HL-60 (cell line): ENCODE data around the gene ADAT3.

Experiments
- CTCF ChIP-seq: IDR thresholded peaks from one replicate; pipeline ENCODE4 v1.5.1; 2011; ENCODE audit warnings: low read length, control low read depth, inconsistent platforms; ENCODE audit not compliant: insufficient read depth
- GABPA ChIP-seq: IDR thresholded peaks from 2 replicates; pipeline ENCODE4 v1.6.1; 2012; ENCODE audit warnings: low read depth
- POLR2AphosphoS5 ChIP-seq: IDR thresholded peaks from 2 replicates; pipeline ENCODE4 v1.6.1; 2012; ENCODE audit warnings: low read depth
- REST ChIP-seq: IDR thresholded peaks from 2 replicates; pipeline ENCODE4 v1.6.1; 2012; ENCODE audit warnings: low read depth; ENCODE audit not compliant: insufficient replicate concordance
- SPI1 ChIP-seq: IDR thresholded peaks from 2 replicates; pipeline ENCODE4 v1.6.1; 2012; ENCODE audit warnings: low read depth, mild to moderate bottlenecking, borderline replicate concordance

GRCh38 chr19:1901940-1902404 is 3.2 kb upstream of the ADAT3 start:
- TF ChIP-seq CTCF (no peak), POLR2AphosphoS5 (peak; percentile 41; the same call in 1 of the 2 replicates), REST (no peak), GABPA (no peak), SPI1 (peak; percentile 70)
